Liver (tissue), 3 donors: ENCODE measurements around the gene RAB3GAP1.

Source experiments
- JUND ChIP-seq, 2 donors: IDR thresholded peaks; 2 replicates each; pipeline ENCODE4 v1.6.1; 2016; ENCODE audit warnings: antibody characterized with exemption in 2 of 2
- RAD21 ChIP-seq, 2 donors: IDR thresholded peaks; 2 replicates each; pipeline ENCODE4 v1.6.1; 2016; ENCODE audit warnings: antibody characterized with exemption in 2 of 2, mild to moderate bottlenecking in 2 of 2
- SP1 ChIP-seq: IDR thresholded peaks from 2 replicates; pipeline ENCODE4 v1.6.1; 2018; ENCODE audit warnings: antibody characterized with exemption, mild to moderate bottlenecking
- TAF1 ChIP-seq: conservative IDR thresholded peaks from 2 replicates; pipeline ENCODE4 v1.6.1; 2016; ENCODE audit warnings: antibody characterized with exemption, mild to moderate bottlenecking
- TF ChIP-seq, protein P1 (sequence below): IDR thresholded peaks from 2 replicates; pipeline ENCODE4 v1.6.1; 2016; ENCODE audit warnings: antibody characterized with exemption
- TF ChIP-seq, protein P2 (sequence below): fragments of 150-350 bp; IDR thresholded peaks from 2 replicates; pipeline ENCODE4 v1.5.1; 2017; ENCODE audit warnings: improper control_type of control experiment, low read depth, low read length; ENCODE audit not compliant: missing input control
- TF ChIP-seq, protein P3 (sequence below): IDR thresholded peaks from 2 replicates; pipeline ENCODE4 v1.6.1; 2016; ENCODE audit warnings: antibody characterized with exemption
- donor health status: healthy.
- donor health status: healthy.

DNA sequence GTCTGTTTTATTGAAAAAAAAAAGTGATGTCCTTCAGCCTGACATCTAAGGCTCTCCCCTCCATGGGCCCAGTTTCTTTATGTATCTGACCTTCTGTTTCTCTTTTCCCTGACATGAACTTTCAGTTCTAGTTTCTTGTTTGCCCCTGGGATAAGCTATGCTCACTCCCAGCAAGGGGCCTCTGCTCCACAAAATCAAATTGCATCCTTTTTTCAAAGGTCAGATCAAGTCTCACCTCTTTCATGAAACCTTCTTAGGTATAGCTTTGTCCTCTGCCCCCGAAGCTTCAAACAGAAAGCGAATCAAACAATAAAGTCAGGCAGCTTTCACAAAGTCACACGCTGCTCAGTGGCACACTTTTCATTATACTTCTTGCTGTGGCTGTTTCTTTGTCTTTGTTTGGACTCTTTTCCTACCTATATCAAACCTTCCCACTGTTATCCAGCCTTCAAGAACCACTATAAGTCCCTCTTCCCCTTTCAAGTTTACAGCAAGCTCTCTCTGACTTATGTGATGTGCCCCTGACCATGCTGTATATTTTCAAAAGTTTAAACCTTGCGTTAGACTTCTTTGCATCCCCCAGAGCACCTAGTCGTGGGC, 28.1 kb upstream of the RAB3GAP1 start:
- TF ChIP-seq SP1, result no peak
- TF ChIP-seq, protein P1, sequence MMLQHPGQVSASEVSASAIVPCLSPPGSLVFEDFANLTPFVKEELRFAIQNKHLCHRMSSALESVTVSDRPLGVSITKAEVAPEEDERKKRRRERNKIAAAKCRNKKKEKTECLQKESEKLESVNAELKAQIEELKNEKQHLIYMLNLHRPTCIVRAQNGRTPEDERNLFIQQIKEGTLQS, result no peak
- no peak for TF ChIP-seq TAF1
- TF ChIP-seq, protein P2, sequence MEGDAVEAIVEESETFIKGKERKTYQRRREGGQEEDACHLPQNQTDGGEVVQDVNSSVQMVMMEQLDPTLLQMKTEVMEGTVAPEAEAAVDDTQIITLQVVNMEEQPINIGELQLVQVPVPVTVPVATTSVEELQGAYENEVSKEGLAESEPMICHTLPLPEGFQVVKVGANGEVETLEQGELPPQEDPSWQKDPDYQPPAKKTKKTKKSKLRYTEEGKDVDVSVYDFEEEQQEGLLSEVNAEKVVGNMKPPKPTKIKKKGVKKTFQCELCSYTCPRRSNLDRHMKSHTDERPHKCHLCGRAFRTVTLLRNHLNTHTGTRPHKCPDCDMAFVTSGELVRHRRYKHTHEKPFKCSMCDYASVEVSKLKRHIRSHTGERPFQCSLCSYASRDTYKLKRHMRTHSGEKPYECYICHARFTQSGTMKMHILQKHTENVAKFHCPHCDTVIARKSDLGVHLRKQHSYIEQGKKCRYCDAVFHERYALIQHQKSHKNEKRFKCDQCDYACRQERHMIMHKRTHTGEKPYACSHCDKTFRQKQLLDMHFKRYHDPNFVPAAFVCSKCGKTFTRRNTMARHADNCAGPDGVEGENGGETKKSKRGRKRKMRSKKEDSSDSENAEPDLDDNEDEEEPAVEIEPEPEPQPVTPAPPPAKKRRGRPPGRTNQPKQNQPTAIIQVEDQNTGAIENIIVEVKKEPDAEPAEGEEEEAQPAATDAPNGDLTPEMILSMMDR, result no peak
- TF ChIP-seq RAD21 (IDR thresholded peaks at IDR 0.05), result no peak
- TF ChIP-seq JUND (IDR thresholded peaks at IDR 0.05), result no peak
- TF ChIP-seq, protein P3, sequence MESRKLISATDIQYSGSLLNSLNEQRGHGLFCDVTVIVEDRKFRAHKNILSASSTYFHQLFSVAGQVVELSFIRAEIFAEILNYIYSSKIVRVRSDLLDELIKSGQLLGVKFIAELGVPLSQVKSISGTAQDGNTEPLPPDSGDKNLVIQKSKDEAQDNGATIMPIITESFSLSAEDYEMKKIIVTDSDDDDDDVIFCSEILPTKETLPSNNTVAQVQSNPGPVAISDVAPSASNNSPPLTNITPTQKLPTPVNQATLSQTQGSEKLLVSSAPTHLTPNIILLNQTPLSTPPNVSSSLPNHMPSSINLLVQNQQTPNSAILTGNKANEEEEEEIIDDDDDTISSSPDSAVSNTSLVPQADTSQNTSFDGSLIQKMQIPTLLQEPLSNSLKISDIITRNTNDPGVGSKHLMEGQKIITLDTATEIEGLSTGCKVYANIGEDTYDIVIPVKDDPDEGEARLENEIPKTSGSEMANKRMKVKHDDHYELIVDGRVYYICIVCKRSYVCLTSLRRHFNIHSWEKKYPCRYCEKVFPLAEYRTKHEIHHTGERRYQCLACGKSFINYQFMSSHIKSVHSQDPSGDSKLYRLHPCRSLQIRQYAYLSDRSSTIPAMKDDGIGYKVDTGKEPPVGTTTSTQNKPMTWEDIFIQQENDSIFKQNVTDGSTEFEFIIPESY, result no peak
